HG03575 (cell line): Measurements from ENCODE around the gene PROM1.

ENCODE experiments used
- ATAC-seq: cut with Tn5 transposase; IDR thresholded peaks from one replicate; pipeline ENCODE4 v1.9.1; 2021; ENCODE audit not compliant: unreplicated experiment, insufficient number of reproducible peaks, low FRiP score; ENCODE audit errors: extremely low read depth

PROM1 gene

GRCh38 chr4:16072168-16072567 lies 11.7 kb downstream of the PROM1 start:
- no peak for ATAC-seq

DNA sequence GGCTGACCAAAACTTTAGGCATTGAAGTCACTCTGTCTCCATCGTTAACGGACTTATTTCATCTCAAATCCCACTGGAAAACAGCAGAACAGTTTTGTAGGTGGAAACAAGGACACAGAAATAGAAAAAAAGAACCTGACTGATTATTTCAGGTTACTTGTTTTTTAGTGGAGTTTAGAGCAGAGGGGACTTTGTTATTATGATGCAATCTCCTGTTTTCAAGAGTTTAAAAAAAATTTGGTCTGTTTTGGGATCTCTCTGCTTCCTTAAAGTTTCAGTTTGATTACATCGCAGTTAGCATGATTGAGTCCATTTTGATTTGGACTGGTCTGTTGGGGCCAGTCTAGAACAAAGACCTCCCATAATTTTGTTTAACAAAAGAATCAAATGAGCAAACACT lies 13.6 kb downstream of the PROM1 start:
- ATAC-seq, result no peak

- ATAC-seq, result no peak
Measured at GRCh38 chr4:16067515-16067914, 16.3 kb downstream of the PROM1 start.

GRCh38 chr4:16066586-16067128 lies 17.2 kb downstream of the PROM1 start:
- ATAC-seq, result no peak

DNA sequence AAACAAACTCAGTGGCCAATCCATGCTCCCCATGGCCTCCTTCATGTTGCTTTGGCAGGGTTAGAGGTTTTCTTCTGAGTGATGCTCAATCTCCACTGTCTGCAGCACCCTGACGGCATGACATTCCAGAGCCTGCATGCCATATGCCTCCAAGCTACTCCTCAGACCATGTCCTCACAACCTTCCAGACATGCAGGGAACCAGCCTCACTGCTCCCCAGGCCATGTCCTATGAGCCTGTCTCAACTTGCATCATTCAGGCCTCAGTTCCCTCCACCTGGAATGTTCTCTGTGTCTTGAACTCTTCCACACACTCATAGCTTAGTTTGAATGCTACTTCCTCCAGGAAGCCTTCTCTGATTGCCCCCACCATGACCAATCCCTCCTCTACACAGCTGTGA lies 18.8 kb downstream of the PROM1 start:
- no peak for ATAC-seq

GRCh38 chr4:16062601-16063000 lies 21.2 kb downstream of the PROM1 start:
- no peak for ATAC-seq

DNA sequence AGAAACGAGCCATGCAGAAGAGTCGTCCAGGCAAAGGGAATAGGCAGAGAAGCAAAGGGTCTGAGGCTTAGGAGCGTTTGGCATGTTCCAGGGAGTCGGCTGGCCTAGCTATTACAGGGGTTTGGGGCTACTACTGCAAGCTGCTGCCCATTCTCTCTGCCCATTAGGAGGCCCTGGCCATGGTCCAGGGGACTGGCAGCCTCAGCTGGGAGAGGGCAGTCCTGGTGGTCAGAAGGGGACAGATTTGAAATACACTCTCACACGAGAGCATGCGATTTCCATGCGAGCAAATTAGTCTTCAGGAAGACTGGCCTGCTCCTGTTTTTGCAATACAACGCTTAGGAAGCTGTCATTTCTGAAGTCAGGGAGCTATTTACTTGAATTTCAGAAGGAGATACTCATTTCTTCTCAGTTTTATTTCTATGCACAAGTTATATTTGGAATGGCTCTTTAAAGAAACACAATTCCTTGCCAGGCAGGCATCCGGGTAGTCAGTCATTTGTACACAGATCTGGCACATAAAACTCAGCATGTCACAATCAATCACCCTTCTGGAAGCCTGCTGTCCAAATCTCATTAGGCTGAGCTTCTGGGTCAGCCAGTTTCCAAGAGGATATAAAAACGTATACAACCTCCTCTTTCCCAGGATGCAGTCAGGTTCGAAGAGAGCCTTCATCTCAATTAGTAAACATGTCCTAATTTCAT lies 27.0 kb downstream of the PROM1 start:
- no peak for ATAC-seq

GRCh38 chr4:16055873-16056272 lies 27.9 kb downstream of the PROM1 start:
- no peak for ATAC-seq

DNA sequence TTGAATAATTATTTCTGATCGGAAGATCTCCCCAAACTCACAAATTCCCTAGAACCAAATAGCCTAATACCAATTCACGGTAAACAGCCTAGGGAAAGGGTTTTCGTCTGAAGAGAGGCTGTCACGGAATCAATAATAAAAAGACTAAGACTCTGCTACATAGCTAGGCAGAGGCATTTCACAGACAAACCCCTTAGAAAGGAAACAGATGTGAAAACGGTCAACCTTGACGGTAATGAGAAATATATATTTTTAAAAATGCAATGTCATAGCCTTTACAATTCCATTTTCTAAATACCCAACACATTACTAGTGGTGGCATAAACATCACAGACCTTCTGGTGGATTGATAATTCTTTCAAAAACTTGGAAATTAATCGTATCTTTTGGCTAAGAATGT lies 28.4 kb downstream of the PROM1 start:
- ATAC-seq, result no peak

GRCh38 chr4:16052939-16053338 lies 30.9 kb downstream of the PROM1 start:
- ATAC-seq, result no peak

DNA sequence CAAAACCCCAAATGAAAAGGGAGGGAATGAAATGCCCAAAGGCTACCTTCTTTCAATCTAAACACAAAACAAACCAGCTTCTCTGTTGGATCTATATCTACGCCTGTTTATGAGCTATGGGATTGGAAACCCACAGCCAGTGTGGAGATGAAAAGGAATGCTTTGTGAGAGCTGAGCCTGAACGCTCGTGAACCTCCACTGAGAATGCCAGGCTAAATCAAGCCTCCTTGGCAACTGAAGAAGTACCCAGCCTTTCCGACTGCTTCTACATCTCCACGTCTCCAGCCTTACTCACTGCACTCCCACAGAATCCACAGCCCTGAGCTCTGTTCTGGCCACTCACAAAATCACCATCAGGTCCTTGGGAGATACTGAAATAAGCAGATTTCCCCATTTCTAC lies 31.8 kb downstream of the PROM1 start:
- no peak for ATAC-seq

DNA sequence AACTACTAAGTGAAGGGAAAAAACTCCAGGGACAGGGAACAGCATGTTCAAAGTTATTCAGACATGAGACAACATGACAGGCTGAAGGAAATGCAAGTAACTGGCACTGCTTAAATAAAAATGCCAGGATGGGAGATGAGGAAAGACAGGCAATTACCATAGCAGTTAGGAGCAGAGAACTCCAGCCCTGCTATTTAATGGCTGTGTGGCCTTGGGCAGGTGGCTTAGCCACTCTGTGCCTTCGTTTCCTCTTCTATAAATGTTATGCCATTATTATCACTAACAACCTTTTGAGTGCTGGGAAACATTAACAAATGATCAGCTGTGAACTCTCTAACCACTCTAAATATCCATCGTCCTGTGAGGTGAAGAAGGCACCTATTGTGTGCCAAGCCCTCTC lies 32.7 kb downstream of the PROM1 start:
- no peak for ATAC-seq

DNA sequence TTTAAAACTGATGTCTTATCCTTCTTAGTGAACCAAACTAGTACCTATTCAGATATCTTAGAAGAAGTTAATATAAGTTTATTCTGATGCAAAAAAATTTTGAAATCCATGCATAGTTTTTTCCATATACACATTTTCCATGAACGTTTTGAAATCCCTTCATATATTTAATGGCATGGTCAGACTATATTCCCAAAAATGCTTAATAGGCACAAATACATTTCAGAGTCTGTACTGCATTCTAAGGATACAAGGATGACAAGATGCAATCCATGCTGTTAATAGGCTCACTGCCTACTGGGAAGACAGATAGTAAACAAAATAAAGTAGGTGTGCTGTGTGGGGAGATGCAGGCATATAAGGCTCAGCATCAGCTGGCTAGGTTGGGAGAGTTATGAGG lies 33.2 kb downstream of the PROM1 start:
- no peak for ATAC-seq

DNA sequence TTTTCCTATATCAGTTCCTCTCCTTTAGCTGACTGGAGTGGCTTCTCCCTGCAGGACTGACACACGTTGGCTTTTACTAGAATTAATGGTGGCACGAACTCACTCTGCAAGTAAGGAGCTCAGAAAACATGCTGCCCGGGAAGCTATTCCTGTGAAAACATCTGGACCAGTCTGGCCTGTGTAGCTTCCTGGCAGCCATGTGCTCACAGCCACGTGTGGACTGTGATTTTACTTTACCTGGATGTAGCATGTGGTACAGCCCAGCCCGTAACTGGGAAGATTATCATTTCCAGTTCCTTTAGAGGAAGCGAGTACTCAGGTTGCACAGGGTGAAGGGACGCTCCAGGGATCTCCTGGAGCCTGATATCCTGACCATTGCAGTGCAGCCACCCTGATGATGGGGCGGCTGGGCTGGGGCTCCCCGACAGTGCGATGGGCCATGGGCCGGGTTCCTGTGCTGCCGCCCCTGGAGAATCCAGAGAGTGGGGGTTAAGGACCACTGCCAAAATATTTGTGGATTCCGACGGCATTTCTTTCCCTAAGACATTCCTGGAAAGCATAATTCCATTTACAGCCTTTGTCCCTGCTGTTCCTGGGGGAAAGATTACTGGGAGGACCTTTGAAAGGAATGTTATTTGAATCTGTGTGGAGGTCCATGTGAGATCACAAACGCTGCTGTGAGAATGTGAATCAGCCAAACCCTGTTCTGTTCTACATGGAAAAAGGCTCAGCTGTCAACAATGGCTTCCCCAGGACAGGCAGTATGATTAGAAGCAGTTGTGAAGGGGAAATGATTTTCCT lies 35.0 kb downstream of the PROM1 start:
- ATAC-seq, result no peak

GRCh38 chr4:16045687-16046086 lies 38.1 kb downstream of the PROM1 start:
- ATAC-seq, result no peak

DNA sequence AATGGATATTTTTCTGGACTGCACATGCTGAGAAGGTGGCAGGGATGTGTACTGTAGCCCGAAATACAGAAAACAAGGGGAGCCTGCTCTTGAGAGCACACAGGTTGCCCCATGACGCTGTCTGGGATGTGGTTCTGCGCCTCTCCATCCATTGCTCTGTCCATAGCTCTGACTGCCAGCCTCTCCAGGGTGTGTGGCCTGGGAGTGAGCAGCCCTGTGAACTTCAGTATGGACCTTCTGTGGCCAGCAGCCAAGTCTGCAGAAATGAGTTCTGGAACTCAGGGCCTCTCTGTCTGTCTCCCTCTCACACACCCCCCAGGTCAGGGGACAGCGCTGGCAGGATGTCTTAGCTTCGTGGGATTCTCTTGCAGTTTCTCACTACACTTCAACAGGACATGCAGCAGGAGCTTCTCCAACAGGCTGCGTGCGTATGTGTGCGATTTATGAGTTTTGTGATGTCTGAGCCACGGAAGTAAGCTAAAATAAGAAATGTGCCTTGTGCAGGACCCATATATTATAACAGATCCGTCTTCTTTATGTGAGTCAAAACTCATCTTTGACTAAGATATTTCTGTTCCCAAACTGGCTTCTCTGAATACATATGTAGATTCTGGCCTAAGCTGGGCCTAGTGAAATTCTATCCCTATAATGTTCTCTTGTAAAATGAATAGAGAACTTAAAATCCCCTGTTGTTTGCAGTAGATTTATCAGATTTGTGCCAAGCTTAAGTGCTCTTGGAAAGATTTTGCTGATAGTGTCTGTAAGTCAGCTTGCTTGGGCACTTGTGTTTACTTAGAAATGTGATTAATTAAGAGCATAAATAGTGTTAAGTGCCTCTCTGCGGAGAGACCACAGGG lies 40.0 kb downstream of the PROM1 start:
- no peak for ATAC-seq

GRCh38 chr4:16039139-16039538 lies 44.7 kb downstream of the PROM1 start:
- ATAC-seq, result no peak

GRCh38 chr4:16037901-16038300 lies 45.9 kb downstream of the PROM1 start:
- ATAC-seq, result no peak

- ATAC-seq, result no peak
Measured at GRCh38 chr4:16035843-16036242, 48.0 kb downstream of the PROM1 start.
